Endothelial cell of umbilical vein (primary cell): ENCODE results near the gene CA11. TPM values are rescaled to one million over a fixed set of nuclear protein-coding genes. Genes with fewer than 3 reads are reported as not detected.

Source experiments
- BruUV-seq: library from RNA; stranded (reverse); fragments of 400-500 nt; replicated peaks from 2 replicates; lab custom pipeline; 2021; lab: Mats Ljungman, UMichigan
- CTCF ChIA-PET: fragments of 300-600, 350-600 bp; sonication (Branson Sonifier 250); formaldehyde crosslinking; loops from one replicate; lab custom pipeline; 2021; ENCODE audit warnings: antibody characterized with exemption, inconsistent platforms; lab: Charles Lee
- POLR2A ChIA-PET: fragments of 300-600, 350-600 bp; sonication (Branson Sonifier 250); formaldehyde crosslinking; loops from one replicate; lab custom pipeline; 2021; ENCODE audit warnings: antibody characterized with exemption, inconsistent platforms; lab: Charles Lee
- DNase-seq: peaks from one replicate; pipeline ENCODE4 v3.0.0-alpha.2; 2011; ENCODE audit warnings: low read depth, low spot score
- FAIRE-seq: peaks from 2 replicates; lab custom pipeline; 2011; peaks lifted over from hg19 to GRCh38; lab: Jason Lieb, UNC
- H2AFZ ChIP-seq: 2 replicates; pipeline ENCODE4 v1.6.0; 2012; ENCODE audit warnings: low read depth, low read length, control low read depth, inconsistent platforms
- H3K27ac ChIP-seq: 2 replicates; pipeline ENCODE4 v1.5.1; 2011; ENCODE audit warnings: low read depth, mild to moderate bottlenecking, control low read depth, low read length, moderate library complexity; ENCODE audit not compliant: insufficient read depth
- H3K27me3 ChIP-seq, 2 experiments: 2 replicates each; pipeline versions ENCODE4 v1.6.0 to v1.6.1; 2011; ENCODE audit warnings: low read length in 2 of 2, mixed read lengths in 1 of 2; ENCODE audit not compliant: control insufficient read depth in 2 of 2, insufficient read depth in 2 of 2
- H3K36me3 ChIP-seq, 2 experiments: 2 replicates in 1 of 2; 3 replicates in 1 of 2; pipeline ENCODE4 v1.5.1; 2011; ENCODE audit warnings: low read length in 2 of 2, mild to moderate bottlenecking in 1 of 2, moderate library complexity in 1 of 2; ENCODE audit not compliant: control insufficient read depth in 2 of 2, insufficient read depth in 2 of 2; ENCODE audit errors: extremely low read depth in 1 of 2
- H3K4me1 ChIP-seq: 3 replicates; pipeline ENCODE4 v1.5.1; 2011; ENCODE audit warnings: mild to moderate bottlenecking, low read length; ENCODE audit not compliant: control insufficient read depth, insufficient read depth; ENCODE audit errors: extremely low read depth
- H3K4me2 ChIP-seq: 2 replicates; pipeline ENCODE4 v1.6.1; 2011; ENCODE audit warnings: low read length, control low read depth, mixed read lengths; ENCODE audit not compliant: insufficient read depth
- H3K4me3 ChIP-seq, 3 experiments: fragments of 200-600 bp in 1 of 3; sonication (generic), shearing (Covaris generic) in 1 of 3; replicated peaks in 1 of 3; 2 replicates each; pipeline ENCODE4 v1.5.1; 2011 to 2016; ENCODE audit warnings: control low read depth in 3 of 3, low read length in 3 of 3, mild to moderate bottlenecking in 2 of 3, inconsistent platforms in 1 of 3, low read depth in 1 of 3, moderate library complexity in 1 of 3; ENCODE audit not compliant: insufficient read depth in 1 of 3
- H3K79me2 ChIP-seq: 2 replicates; pipeline ENCODE4 v1.6.0; 2012; ENCODE audit warnings: low read length, inconsistent platforms; ENCODE audit not compliant: control insufficient read depth, insufficient read depth
- H3K9ac ChIP-seq: replicated peaks from 2 replicates; pipeline ENCODE3; 2011; ENCODE audit warnings: low read length, control low read depth; ENCODE audit not compliant: insufficient read depth; ENCODE audit errors: extremely low read depth
- H3K9me1 ChIP-seq: replicated peaks from 3 replicates; pipeline ENCODE4 v1.6.0; 2011; ENCODE audit warnings: mild to moderate bottlenecking, low read length; ENCODE audit not compliant: control insufficient read depth, insufficient read depth; ENCODE audit errors: extremely low read depth
- H3K9me3 ChIP-seq: replicated peaks from 2 replicates; pipeline ENCODE4 v1.5.1; 2012; ENCODE audit warnings: low read length, inconsistent platforms; ENCODE audit not compliant: control insufficient read depth, insufficient read depth
- H4K20me1 ChIP-seq: replicated peaks from 2 replicates; pipeline ENCODE3; 2011; ENCODE audit warnings: mild to moderate bottlenecking, low read length; ENCODE audit not compliant: control insufficient read depth, insufficient read depth; ENCODE audit errors: extremely low read depth
- CTCF ChIP-seq, 2 donors: IDR thresholded peaks; 1 replicate in 1 of 2; 2 replicates in 1 of 2; pipeline ENCODE4 v1.5.1; 2011; ENCODE audit warnings: low read length in 2 of 2, mild to moderate bottlenecking in 2 of 2, moderate library complexity in 2 of 2, control low read depth in 1 of 2, inconsistent platforms in 1 of 2, low read depth in 1 of 2; ENCODE audit not compliant: insufficient read depth in 1 of 2; ENCODE audit errors: extremely low read depth in 1 of 2
- EZH2 ChIP-seq: IDR thresholded peaks from 2 replicates; pipeline ENCODE4 v1.6.1; 2012; ENCODE audit warnings: borderline replicate concordance, low read depth, mild to moderate bottlenecking, moderate library complexity, low read length, inconsistent platforms; ENCODE audit not compliant: severe bottlenecking
- FOS ChIP-seq: IDR thresholded peaks from 2 replicates; pipeline ENCODE4 v1.6.1; 2011; ENCODE audit warnings: mild to moderate bottlenecking, low read length, moderate library complexity, borderline replicate concordance; ENCODE audit not compliant: insufficient read depth
- GATA2 ChIP-seq: IDR thresholded peaks from 2 replicates; pipeline ENCODE4 v1.7.0; 2011; ENCODE audit warnings: low read depth, mild to moderate bottlenecking, moderate library complexity, mixed read lengths, low read length; ENCODE audit not compliant: insufficient read length, insufficient read depth
- JUN ChIP-seq: IDR thresholded peaks from 2 replicates; pipeline ENCODE4 v1.6.1; 2011; ENCODE audit warnings: borderline replicate concordance, low read depth; ENCODE audit not compliant: insufficient read length, insufficient read depth
- MAX ChIP-seq: IDR thresholded peaks from 2 replicates; pipeline ENCODE4 v1.6.1; 2011; ENCODE audit not compliant: insufficient read depth, insufficient read length
- MYC ChIP-seq: IDR thresholded peaks from one replicate; pipeline ENCODE4 v1.6.1; 2011; ENCODE audit warnings: mild to moderate bottlenecking, low read depth, low read length
- POLR2A ChIP-seq: IDR thresholded peaks from 2 replicates; pipeline ENCODE4 v1.6.1; 2012; ENCODE audit warnings: low read depth, mild to moderate bottlenecking, control low read depth, low read length
- POLR2AphosphoS5 ChIP-seq: IDR thresholded peaks from 2 replicates; pipeline ENCODE4 v1.6.1; 2012; ENCODE audit warnings: low read depth, mild to moderate bottlenecking, control low read depth, low read length, moderate library complexity; ENCODE audit not compliant: insufficient read depth
- dilution Hi-C: fragments of 300-500 bp; cut with MboI; formaldehyde crosslinking; loops from one replicate; pipeline ENCODE4 v1.15.0; 2019; ENCODE audit warnings: low sequenced_read_pairs; ENCODE audit not compliant: extremely low pct_ligation_motif_present
- intact Hi-C: fragments of 100-400 bp; cut with micrococcal nuclease; formaldehyde crosslinking; loops from one replicate; pipeline ENCODE4 v1.10.0; 2022
- polyA plus RNA-seq, 4 experiments: library from polyadenylated mRNA; depleted of rRNA in 3 of 4; stranded (reverse) in 3 of 4; unstranded in 1 of 4; fragments of >200 nt; gene quantifications; 2 replicates each; pipeline versions ENCODE4 v1.2.1 to v1.2.3, GENCODE V29; 2011 to 2012; ENCODE audit warnings: missing spikeins in 1 of 4
- total RNA-seq: library from RNA; stranded (reverse); gene quantifications from 2 replicates; pipeline ENCODE4 v1.2.3, GENCODE V29; 2021

CA11 gene
- total and polyA plus RNA-seq, 2 donors (not counting 3 experiments of a cell fraction or from before 2014, with no cell fraction given), result 2.8 to 4.7 TPM

GRCh38 chr19:48641850-48642249, 4.1 kb downstream of the CA11 start:
- intact Hi-C loops (no loop called here), dilution Hi-C loops (no loop called here)
- CTCF ChIA-PET, result interaction anchor here (0.7 to 1.4 kb wide), 2 partner anchors 11 to 283 kb away, joined by 3 read pairs; no protein-coding TSS in a partner anchor

GRCh38 chr19:48639483-48640375, 6.3 kb downstream of the CA11 start:
- no peaks in the 10 kb centered on the region for H3K9me3 ChIP-seq
- H3K27me3 ChIP-seq, result peaks cover 5 to 13% of the 10 kb centered on the region in 2 experiments
- no peaks in the 10 kb centered on the region for H4K20me1 ChIP-seq
- FAIRE-seq (no peak), DNase-seq (no peak)
- dilution Hi-C loops (no loop called here), intact Hi-C loops (loop anchor here (5.0 to 10.0 kb wide), 2 partner anchors 333 to 355 kb away; partner anchors contain the start of genes GYS1 and RUVBL2)
- H3K9ac ChIP-seq, result no peak overlapping the region
- no peak overlapping the region for H2AFZ ChIP-seq
- TF ChIP-seq POLR2AphosphoS5 (no peak), EZH2 (no peak), GATA2 (no peak), MYC (no peak), CTCF (IDR thresholded peaks at IDR 0.05; ENCODE audit: extremely low read depth in 1 of 2, insufficient read depth in 1 of 2, low read depth in 1 of 2, low read length in 2 of 2) (no peak), POLR2A (no peak), JUN (no peak), MAX (no peak), FOS (no peak)
- no peak overlapping the region for H3K4me3 ChIP-seq
- no peaks in the 10 kb centered on the region for H3K79me2 ChIP-seq
- no peaks in the 10 kb centered on the region for H3K9me1 ChIP-seq
- no peak overlapping the region for H3K27ac ChIP-seq
- BruUV-seq, result no TSS peak
- no peak overlapping the region for H3K4me2 ChIP-seq
- H3K36me3 ChIP-seq, result no peaks in the 10 kb centered on the region
- peaks cover 19% of the 10 kb centered on the region for H3K4me1 ChIP-seq
- POLR2A ChIA-PET, result no interaction called here
- CTCF ChIA-PET, result no interaction called here

More at GRCh38 chr19:48641850-48642249, 4.1 kb downstream of the CA11 start:
- Histone ChIP-seq H3K9me1 (no peaks in the 10 kb centered on the region), H3K36me3 (no peaks in the 10 kb centered on the region), H3K79me2 (no peaks in the 10 kb centered on the region), H3K9me3 (no peaks in the 10 kb centered on the region), H3K4me3 (no peak overlapping the region), H4K20me1 (no peaks in the 10 kb centered on the region), H3K4me2 (no peak overlapping the region), H3K27me3 (peaks cover 2 to 4% of the 10 kb centered on the region in 2 experiments), H3K4me1 (peaks cover 14% of the 10 kb centered on the region), H2AFZ (no peak overlapping the region), H3K9ac (no peak overlapping the region), H3K27ac (no peak overlapping the region)
- no peak for FAIRE-seq
- no peak for DNase-seq
- POLR2A ChIA-PET, result interaction anchor here (0.6 to 0.7 kb wide), 2 partner anchors 56 to 107 kb away, joined by 3 to 10 read pairs; no protein-coding TSS in a partner anchor
- no TSS peak for BruUV-seq
- TF ChIP-seq JUN (no peak), POLR2A (no peak), GATA2 (no peak), POLR2AphosphoS5 (no peak)
